Measurements from ENCODE around the gene HSPG2.

- TF ChIP-seq POLR2AphosphoS5 (IDR thresholded peaks at IDR 0.05) (no peak), CTCF (IDR thresholded peaks at IDR 0.05) (no peak)
These were observed 112.2 kb downstream of the HSPG2 start for GRCh38 chr1:21824926-21825325.

All from gastroesophageal sphincter (tissue), 3 donors.